HCT116 (cell line): Measurements from ENCODE around the gene ALDH2. TPM values are rescaled to one million over a fixed set of nuclear protein-coding genes. Genes with fewer than 3 reads are reported as not detected.

ENCODE experiments used
- ATAC-seq: fragments of 200-7000 bp; cut with Tn5 transposase; 2 replicates; pipeline ENCODE4 v1.9.1; 2020; ENCODE audit warnings: mild to moderate bottlenecking, moderate library complexity
- BruUV-seq: library from RNA; stranded (reverse); fragments of 400-500 nt; replicated peaks from 2 replicates; lab custom pipeline; 2021; lab: Mats Ljungman, UMichigan
- CTCF ChIA-PET: fragments of 300-600 bp; sonication (Branson Sonifier 250); formaldehyde crosslinking; loops from one replicate; lab custom pipeline; 2021; ENCODE audit warnings: antibody characterized with exemption; lab: Charles Lee
- POLR2A ChIA-PET: fragments of 300-600, 350-600 bp; sonication (Branson Sonifier 250); formaldehyde crosslinking; loops from one replicate; lab custom pipeline; 2021; ENCODE audit warnings: antibody characterized with exemption; lab: Charles Lee
- RAD21 ChIA-PET, 2 experiments: fragments of 300-600 bp; sonication (Branson Sonifier 250); formaldehyde crosslinking; loops; one replicate each; lab custom pipeline; 2023; ENCODE audit warnings: low total read pairs in 2 of 2; ENCODE audit not compliant: uncharacterized antibody in 2 of 2, unreplicated experiment in 2 of 2, low non-redundant PET in 1 of 2; lab: Charles Lee
- DNase-seq: peaks from one replicate; pipeline ENCODE4 v3.0.0-alpha.2; 2010; ENCODE audit warnings: low read depth, low spot score
- H2AFZ ChIP-seq: fragments of 200-600 bp; shearing (Covaris generic), sonication (generic); 2 replicates; pipeline ENCODE4 v1.6.1; 2017; ENCODE audit warnings: low read depth, mixed run types, mixed read lengths, antibody characterized with exemption, low read length; ENCODE audit not compliant: poor library complexity, severe bottlenecking
- H3K27ac ChIP-seq: 2 replicates; pipeline ENCODE4 v1.5.1; 2012; ENCODE audit warnings: low read depth, low read length
- H3K27me3 ChIP-seq: fragments of 200-600 bp; sonication (generic); 2 replicates; pipeline ENCODE4 v1.6.1; 2016; ENCODE audit warnings: mixed run types, low read length, mixed read lengths; ENCODE audit not compliant: insufficient read depth
- H3K36me3 ChIP-seq, 2 experiments: fragments of 200-500 bp in 1 of 2; fragments of 200-600 bp in 1 of 2; sonication (Bioruptor generic) in 1 of 2; sonication (generic) in 1 of 2; 2 replicates each; pipeline versions ENCODE4 v1.5.1 to v1.6.1; 2014 to 2016; ENCODE audit warnings: low read length in 2 of 2, inconsistent platforms in 1 of 2, mixed read lengths in 1 of 2, mixed run types in 1 of 2; ENCODE audit not compliant: insufficient read depth in 2 of 2, control insufficient read depth in 1 of 2
- H3K4me1 ChIP-seq, 2 experiments: fragments of 200-600 bp in 1 of 2; sonication (generic) in 1 of 2; 2 replicates each; pipeline versions ENCODE4 v1.5.1 to v1.6.1; 2012 to 2017; ENCODE audit warnings: low read length in 2 of 2, inconsistent platforms in 1 of 2, mild to moderate bottlenecking in 1 of 2, mixed read lengths in 1 of 2, mixed run types in 1 of 2, moderate library complexity in 1 of 2; ENCODE audit not compliant: insufficient read depth in 2 of 2, control insufficient read depth in 1 of 2
- H3K4me2 ChIP-seq: fragments of 200-600 bp; sonication (generic); 2 replicates; pipeline ENCODE4 v1.6.1; 2017; ENCODE audit warnings: mixed run types, low read length, mixed read lengths
- H3K4me3 ChIP-seq, 2 experiments: fragments of 200-600 bp in 1 of 2; sonication (generic) in 1 of 2; replicated peaks in 1 of 2; 2 replicates each; pipeline ENCODE4 v1.5.1; 2011 to 2016; ENCODE audit warnings: low read length in 2 of 2, control low read depth in 1 of 2, low read depth in 1 of 2, mild to moderate bottlenecking in 1 of 2, mixed read lengths in 1 of 2, mixed run types in 1 of 2
- H3K79me2 ChIP-seq: fragments of 200-600 bp; sonication (generic); 2 replicates; pipeline ENCODE4 v1.6.1; 2017; ENCODE audit warnings: mild to moderate bottlenecking, mixed run types, low read length, moderate library complexity, mixed read lengths; ENCODE audit not compliant: insufficient read depth
- H3K9ac ChIP-seq: fragments of 200-600 bp; sonication (generic); 2 replicates; pipeline ENCODE4 v1.6.1; 2016; ENCODE audit warnings: low read length, mixed read lengths
- H3K9me2 ChIP-seq: fragments of 200-600 bp; sonication (generic), shearing (Covaris generic); 2 replicates; pipeline ENCODE4 v1.6.1; 2017; ENCODE audit warnings: mixed run types, mild to moderate bottlenecking, moderate library complexity; ENCODE audit not compliant: insufficient read depth
- H3K9me3 ChIP-seq, 2 experiments: fragments of 200-500 bp in 1 of 2; fragments of 200-600 bp in 1 of 2; sonication (Bioruptor generic) in 1 of 2; sonication (generic) in 1 of 2; 2 replicates each; pipeline ENCODE4 v1.6.1; 2014 to 2017; ENCODE audit warnings: low read length in 2 of 2, mixed read lengths in 2 of 2, inconsistent platforms in 1 of 2, low read depth in 1 of 2, mild to moderate bottlenecking in 1 of 2, mixed run types in 1 of 2, moderate library complexity in 1 of 2; ENCODE audit not compliant: control insufficient read depth in 1 of 2, insufficient read depth in 1 of 2
- H4K20me1 ChIP-seq: fragments of 200-600 bp; sonication (generic), shearing (Covaris generic); 2 replicates; pipeline ENCODE4 v1.6.1; 2017; ENCODE audit warnings: mixed run types, mild to moderate bottlenecking, moderate library complexity; ENCODE audit not compliant: insufficient read depth
- CBX3 ChIP-seq: IDR thresholded peaks from 2 replicates; pipeline ENCODE4 v1.6.1; 2012; ENCODE audit warnings: low read depth
- CEBPB ChIP-seq: IDR thresholded peaks from 2 replicates; pipeline ENCODE4 v1.6.1; 2012; ENCODE audit warnings: low read depth
- CTCF ChIP-seq, 3 experiments: fragments of 200-600 bp in 1 of 3; sonication (generic) in 1 of 3; IDR thresholded peaks in 2 of 3; conservative IDR thresholded peaks in 1 of 3; 2 replicates each; pipeline ENCODE4 v1.5.1; 2012 to 2017; ENCODE audit warnings: low read depth in 2 of 3, low read length in 2 of 3, antibody characterized with exemption in 1 of 3, borderline replicate concordance in 1 of 3, control low read depth in 1 of 3, mild to moderate bottlenecking in 1 of 3, mixed read lengths in 1 of 3, mixed run types in 1 of 3, moderate library complexity in 1 of 3; ENCODE audit not compliant: insufficient read depth in 1 of 3
- ELF1 ChIP-seq: IDR thresholded peaks from 2 replicates; pipeline ENCODE4 v1.6.1; 2012; ENCODE audit warnings: low read depth, borderline replicate concordance
- EZH2 ChIP-seq: fragments of 200-600 bp; sonication (generic); IDR thresholded peaks from 2 replicates; pipeline ENCODE4 v1.6.1; 2017; ENCODE audit warnings: antibody characterized with exemption, mixed run types
- EZH2phosphoT487 ChIP-seq: fragments of 200-600 bp; IDR thresholded peaks from 2 replicates; pipeline ENCODE4 v1.6.1; 2018; ENCODE audit warnings: antibody characterized with exemption, borderline replicate concordance
- MAX ChIP-seq: IDR thresholded peaks from 2 replicates; pipeline ENCODE4 v1.6.1; 2012
- SIN3A ChIP-seq: IDR thresholded peaks from 2 replicates; pipeline ENCODE4 v1.6.1; 2012; ENCODE audit warnings: low read depth
- SP1 ChIP-seq: IDR thresholded peaks from 2 replicates; pipeline ENCODE4 v1.6.1; 2012; ENCODE audit warnings: low read depth
- TCF7L2 ChIP-seq: IDR thresholded peaks from 2 replicates; pipeline ENCODE4 v1.7.0; 2011; ENCODE audit warnings: borderline replicate concordance, inconsistent platforms; ENCODE audit not compliant: insufficient read depth, insufficient read length; ENCODE audit errors: extremely low read depth
- YY1 ChIP-seq: IDR thresholded peaks from 2 replicates; pipeline ENCODE4 v1.6.1; 2011; ENCODE audit warnings: low read length, low read depth, moderate library complexity, mild to moderate bottlenecking; ENCODE audit not compliant: insufficient replicate concordance; ENCODE audit errors: extremely low read depth
- ZBTB33 ChIP-seq: IDR thresholded peaks from 2 replicates; pipeline ENCODE4 v1.6.1; 2011; ENCODE audit warnings: mild to moderate bottlenecking, low read length, moderate library complexity; ENCODE audit not compliant: insufficient replicate concordance; ENCODE audit errors: extremely low read depth
- ZFX ChIP-seq: fragments of 450-650 bp; IDR thresholded peaks from 2 replicates; pipeline ENCODE4 v1.6.1; 2017
- ZNF274 ChIP-seq: fragments of 200-500 bp; sonication (Bioruptor generic); IDR thresholded peaks from 2 replicates; pipeline ENCODE4 v1.6.1; 2014; ENCODE audit warnings: mild to moderate bottlenecking, low read depth, low read length, inconsistent platforms
- intact Hi-C: fragments of 100-400 bp; cut with micrococcal nuclease; formaldehyde crosslinking; loops from 2 replicates; pipeline ENCODE4 v1.10.0; 2022
- total RNA-seq: library from RNA; stranded (reverse); gene quantifications from one replicate; pipeline ENCODE4 v1.2.1, GENCODE V29; 2021; ENCODE audit not compliant: unreplicated experiment

The ALDH2 gene
- total RNA-seq, 1 experiment from 2014 or later, result 32.9 TPM

GRCh38 chr12:111803038-111803626 is 36.4 kb downstream of the ALDH2 start:
- POLR2A ChIA-PET, result no interaction called here
- intact Hi-C loops, result no loop called here
- no TSS peak for BruUV-seq

More at GRCh38 chr12:111803038-111803626, 36.4 kb downstream of the ALDH2 start:
- no peak overlapping the region for H3K4me3 ChIP-seq
- no peaks in the 10 kb centered on the region for H3K9me3 ChIP-seq
- H3K4me2 ChIP-seq, result no peak overlapping the region
- no peak overlapping the region for H3K9ac ChIP-seq
- H3K36me3 ChIP-seq, result peaks cover 0 to 8% of the 10 kb centered on the region in 2 experiments; a peak in 1 of 4 replicates
- H4K20me1 ChIP-seq, result no peaks in the 10 kb centered on the region
- no peak for ATAC-seq
- no peak overlapping the region for H3K27ac ChIP-seq
- no peaks in the 10 kb centered on the region for H3K9me2 ChIP-seq
- no peak overlapping the region for H2AFZ ChIP-seq
- DNase-seq, result no peak
- RAD21 ChIA-PET, result no interaction called here
- CTCF ChIA-PET, result no interaction called here
- no peaks in the 10 kb centered on the region for H3K79me2 ChIP-seq
- TF ChIP-seq SIN3A, result no peak
- TF ChIP-seq TCF7L2, result no peak
- no peak for TF ChIP-seq EZH2phosphoT487
- no peak for TF ChIP-seq SP1
- TF ChIP-seq ZNF274, result no peak
- TF ChIP-seq CEBPB, result no peak
- no peak for TF ChIP-seq MAX
- TF ChIP-seq CBX3, result no peak
- TF ChIP-seq CTCF (IDR thresholded peaks at IDR 0.05 in 2 of 3, conservative IDR thresholded peaks at IDR 0.05 in 1 of 3; ENCODE audit: borderline replicate concordance in 1 of 3, insufficient read depth in 1 of 3, low read depth in 2 of 3, low read length in 2 of 3), result no peak
- no peak for TF ChIP-seq ZBTB33
- TF ChIP-seq EZH2, result no peak
- no peak for TF ChIP-seq YY1
- TF ChIP-seq ELF1, result no peak
- TF ChIP-seq ZFX, result no peak
- no peaks in the 10 kb centered on the region for H3K4me1 ChIP-seq
- H3K27me3 ChIP-seq, result no peaks in the 10 kb centered on the region
